ENCODE data around the gene SARNP. TPM values are rescaled to one million over a fixed set of nuclear protein-coding genes. Genes with fewer than 3 reads are reported as not detected.

SARNP gene
- total and polyA plus RNA-seq, 2 experiments from 2014 or later = 103 to 118 TPM

- Histone ChIP-seq H3K9me2 (replicated peaks; ENCODE audit: insufficient read depth) (no peaks in the 10 kb centered on the region), H3K27me3 (no peaks in the 10 kb centered on the region), H2AFZ (no peak overlapping the region), H3K4me3 (no peak overlapping the region), H3K36me3 (replicated peaks; ENCODE audit: insufficient read depth, low read depth) (no peaks in the 10 kb centered on the region), H3K79me2 (no peaks in the 10 kb centered on the region), H3K27ac (peak overlapping the region; percentile 26), H3K9me3 (ENCODE audit: low read depth) (no peaks in the 10 kb centered on the region), H3K4me2 (no peak overlapping the region), H3K4me1 (ENCODE audit: insufficient read depth) (peaks cover 15% of the 10 kb centered on the region), H4K20me1 (ENCODE audit: insufficient read depth, poor library complexity, severe bottlenecking) (no peaks in the 10 kb centered on the region)
- TF ChIP-seq CTCF (IDR thresholded peaks at IDR 0.05; ENCODE audit: poor library complexity) = no peak
- no peak for TF ChIP-seq EZH2phosphoT487 (IDR thresholded peaks at IDR 0.05; ENCODE audit: low read depth, severe bottlenecking, unreplicated experiment)
- TF ChIP-seq EZH2 (IDR thresholded peaks at IDR 0.05; ENCODE audit: borderline replicate concordance) = no peak
- 76% methylated on average over 3 of the region's 3 CpGs for WGBS (ENCODE audit: low lambda C conversion rate, missing lambda C conversion rate)
- no peak for DNase-seq (ENCODE audit: low spot score)
Measured at GRCh38 chr12:55850893-55851292, 33.4 kb upstream of the SARNP start.

GRCh38 chr12:55850401-55850800 lies 32.9 kb upstream of the SARNP start:
- TF ChIP-seq EZH2phosphoT487 (IDR thresholded peaks at IDR 0.05; ENCODE audit: low read depth, severe bottlenecking, unreplicated experiment) (no peak), CTCF (IDR thresholded peaks at IDR 0.05; ENCODE audit: poor library complexity) (no peak), EZH2 (IDR thresholded peaks at IDR 0.05; ENCODE audit: borderline replicate concordance) (no peak)
- Histone ChIP-seq H2AFZ (no peak overlapping the region), H3K4me1 (ENCODE audit: insufficient read depth) (peaks cover 15% of the 10 kb centered on the region), H3K4me2 (no peak overlapping the region), H3K9me3 (ENCODE audit: low read depth) (no peaks in the 10 kb centered on the region), H3K27ac (peak overlapping the region; percentile 26), H3K79me2 (no peaks in the 10 kb centered on the region), H3K9me2 (replicated peaks; ENCODE audit: insufficient read depth) (no peaks in the 10 kb centered on the region), H3K27me3 (no peaks in the 10 kb centered on the region), H3K4me3 (no peak overlapping the region), H3K36me3 (replicated peaks; ENCODE audit: insufficient read depth, low read depth) (no peaks in the 10 kb centered on the region), H4K20me1 (ENCODE audit: insufficient read depth, poor library complexity, severe bottlenecking) (no peaks in the 10 kb centered on the region)
- WGBS (ENCODE audit: low lambda C conversion rate, missing lambda C conversion rate) = 33% methylated on average over 1 of the region's 1 CpG
- no peak for DNase-seq (ENCODE audit: low spot score)

GRCh38 chr12:55849616-55850343 lies 32.3 kb upstream of the SARNP start:
- no peak for DNase-seq (ENCODE audit: low spot score)
- TF ChIP-seq CTCF (IDR thresholded peaks at IDR 0.05; ENCODE audit: poor library complexity) (no peak), EZH2phosphoT487 (IDR thresholded peaks at IDR 0.05; ENCODE audit: low read depth, severe bottlenecking, unreplicated experiment) (no peak), EZH2 (IDR thresholded peaks at IDR 0.05; ENCODE audit: borderline replicate concordance) (no peak)
- H2AFZ ChIP-seq = no peak overlapping the region
- H3K4me2 ChIP-seq = no peak overlapping the region
- no peaks in the 10 kb centered on the region for H3K9me2 ChIP-seq (replicated peaks; ENCODE audit: insufficient read depth)
- peaks cover 15% of the 10 kb centered on the region for H3K4me1 ChIP-seq (ENCODE audit: insufficient read depth)
- no peaks in the 10 kb centered on the region for H3K36me3 ChIP-seq (replicated peaks; ENCODE audit: insufficient read depth, low read depth)
- peak overlapping the region; percentile 26 for H3K27ac ChIP-seq
- H4K20me1 ChIP-seq (ENCODE audit: insufficient read depth, poor library complexity, severe bottlenecking) = no peaks in the 10 kb centered on the region
- no peaks in the 10 kb centered on the region for H3K9me3 ChIP-seq (ENCODE audit: low read depth)
- 81% methylated on average over 7 of the region's 7 CpGs for WGBS (ENCODE audit: low lambda C conversion rate, missing lambda C conversion rate)
- H3K27me3 ChIP-seq = no peaks in the 10 kb centered on the region
- H3K79me2 ChIP-seq = no peaks in the 10 kb centered on the region
- H3K4me3 ChIP-seq = no peak overlapping the region

All from hepatocyte (in vitro differentiated cells).